ENCODE measurements around the gene NEURL1.
A peak's percentile ranks its signal among the peaks of the same experiment; 100 is the strongest.

Gene NEURL1

GRCh38 chr10:103547391-103547946 is 54.0 kb downstream of the NEURL1 start:
- WGBS: 85% methylated on average over 9 of the region's 10 CpGs
- Histone ChIP-seq H2AFZ (ENCODE audit: low read depth, low read length) (no peak overlapping the region), H3K4ac (ENCODE audit: low read depth in 1 of 2, low read length in 2 of 2) (no peak overlapping the region), H3K36me3 (ENCODE audit: control insufficient read depth in 1 of 2, insufficient read depth in 2 of 2, low read depth in 1 of 2, low read length in 2 of 2) (no peaks in the 10 kb centered on the region), H3K4me1 (ENCODE audit: control insufficient read depth, insufficient read depth, low read depth, low read length) (peaks cover 7% of the 10 kb centered on the region), H3K4me2 (ENCODE audit: low read length, poor library complexity, severe bottlenecking) (no peak overlapping the region), H3K4me3 (ENCODE audit: insufficient read depth in 1 of 2, low read depth in 1 of 2, low read length in 2 of 2) (no peak overlapping the region), H2BK5ac (ENCODE audit: low read depth, low read length, poor library complexity, severe bottlenecking) (no peak overlapping the region), H3K27ac (ENCODE audit: low read length, poor library complexity, severe bottlenecking) (no peak overlapping the region), H2BK12ac (ENCODE audit: low read length in 2 of 2) (no peak overlapping the region), H2AK5ac (ENCODE audit: low read length, severe bottlenecking) (no peak overlapping the region), H3K14ac (ENCODE audit: low read length in 2 of 2) (no peak overlapping the region), H3K9ac (ENCODE audit: low read length) (no peak overlapping the region), H3K9me3 (ENCODE audit: control insufficient read depth, low read length) (no peaks in the 10 kb centered on the region), H2BK15ac (ENCODE audit: low read depth, poor library complexity, severe bottlenecking) (no peak overlapping the region), H3K79me1 (replicated peaks; ENCODE audit: low read length, poor library complexity, severe bottlenecking) (no peaks in the 10 kb centered on the region), H2BK120ac (ENCODE audit: low read depth, low read length) (no peak overlapping the region), H3K18ac (ENCODE audit: low read depth in 1 of 2, low read length in 2 of 2) (no peak overlapping the region), H3K23ac (ENCODE audit: low read length in 2 of 2) (peak overlapping the region in 1 of 2 experiments; percentile 47), H4K91ac (ENCODE audit: low read length) (no peak overlapping the region), H4K8ac (ENCODE audit: low read length) (no peak overlapping the region), H3K27me3 (ENCODE audit: control insufficient read depth in 1 of 2, insufficient read depth in 1 of 2, low read length in 2 of 2) (peaks cover 88 to 89% of the 10 kb centered on the region in 2 experiments)
- DNase-seq: no peak

GRCh38 chr10:103548006-103548405 is 54.5 kb downstream of the NEURL1 start:
- Histone ChIP-seq H3K23ac (ENCODE audit: low read length in 2 of 2) (no peak overlapping the region), H2BK15ac (ENCODE audit: low read depth, poor library complexity, severe bottlenecking) (no peak overlapping the region), H2BK5ac (ENCODE audit: low read depth, low read length, poor library complexity, severe bottlenecking) (no peak overlapping the region), H3K27ac (ENCODE audit: low read length, poor library complexity, severe bottlenecking) (no peak overlapping the region), H2AK5ac (ENCODE audit: low read length, severe bottlenecking) (no peak overlapping the region), H3K18ac (ENCODE audit: low read depth in 1 of 2, low read length in 2 of 2) (no peak overlapping the region), H3K9me3 (ENCODE audit: control insufficient read depth, low read length) (no peaks in the 10 kb centered on the region), H3K79me1 (replicated peaks; ENCODE audit: low read length, poor library complexity, severe bottlenecking) (no peaks in the 10 kb centered on the region), H3K9ac (ENCODE audit: low read length) (no peak overlapping the region), H4K8ac (ENCODE audit: low read length) (no peak overlapping the region), H4K91ac (ENCODE audit: low read length) (no peak overlapping the region), H3K4me2 (ENCODE audit: low read length, poor library complexity, severe bottlenecking) (no peak overlapping the region), H3K4me3 (ENCODE audit: insufficient read depth in 1 of 2, low read depth in 1 of 2, low read length in 2 of 2) (no peak overlapping the region), H3K27me3 (ENCODE audit: control insufficient read depth in 1 of 2, insufficient read depth in 1 of 2, low read length in 2 of 2) (peaks cover 88 to 89% of the 10 kb centered on the region in 2 experiments), H3K4ac (ENCODE audit: low read depth in 1 of 2, low read length in 2 of 2) (no peak overlapping the region), H2BK120ac (ENCODE audit: low read depth, low read length) (no peak overlapping the region), H3K36me3 (ENCODE audit: control insufficient read depth in 1 of 2, insufficient read depth in 2 of 2, low read depth in 1 of 2, low read length in 2 of 2) (no peaks in the 10 kb centered on the region), H2BK12ac (ENCODE audit: low read length in 2 of 2) (no peak overlapping the region), H3K14ac (ENCODE audit: low read length in 2 of 2) (no peak overlapping the region), H3K4me1 (ENCODE audit: control insufficient read depth, insufficient read depth, low read depth, low read length) (peaks cover 5% of the 10 kb centered on the region), H2AFZ (ENCODE audit: low read depth, low read length) (no peak overlapping the region)
- no peak for DNase-seq
- WGBS: 100% methylated on average over 2 of the region's 3 CpGs

- no peak overlapping the region for H2AK5ac ChIP-seq (ENCODE audit: low read length, severe bottlenecking)
- H2AFZ ChIP-seq (ENCODE audit: low read depth, low read length): no peak overlapping the region
- no peak overlapping the region for H2BK12ac ChIP-seq (ENCODE audit: low read length in 2 of 2)
- H3K36me3 ChIP-seq (ENCODE audit: control insufficient read depth in 1 of 2, insufficient read depth in 2 of 2, low read depth in 1 of 2, low read length in 2 of 2): no peaks in the 10 kb centered on the region
- H2BK15ac ChIP-seq (ENCODE audit: low read depth, poor library complexity, severe bottlenecking): no peak overlapping the region
- no peak overlapping the region for H3K4me3 ChIP-seq (ENCODE audit: insufficient read depth in 1 of 2, low read depth in 1 of 2, low read length in 2 of 2)
- no peaks in the 10 kb centered on the region for H3K79me1 ChIP-seq (replicated peaks; ENCODE audit: low read length, poor library complexity, severe bottlenecking)
- H4K91ac ChIP-seq (ENCODE audit: low read length): no peak overlapping the region
- WGBS: 91% methylated on average over 12 of the region's 12 CpGs
- peaks cover 88 to 89% of the 10 kb centered on the region in 2 experiments for H3K27me3 ChIP-seq (ENCODE audit: control insufficient read depth in 1 of 2, insufficient read depth in 1 of 2, low read length in 2 of 2)
- H4K8ac ChIP-seq (ENCODE audit: low read length): no peak overlapping the region
- DNase-seq: no peak
- H3K9me3 ChIP-seq (ENCODE audit: control insufficient read depth, low read length): no peaks in the 10 kb centered on the region
- H3K27ac ChIP-seq (ENCODE audit: low read length, poor library complexity, severe bottlenecking): no peak overlapping the region
- no peak overlapping the region for H3K4ac ChIP-seq (ENCODE audit: low read depth in 1 of 2, low read length in 2 of 2)
- no peak overlapping the region for H3K9ac ChIP-seq (ENCODE audit: low read length)
- no peak overlapping the region for H3K18ac ChIP-seq (ENCODE audit: low read depth in 1 of 2, low read length in 2 of 2)
- no peaks in the 10 kb centered on the region for H3K4me1 ChIP-seq (ENCODE audit: control insufficient read depth, insufficient read depth, low read depth, low read length)
- no peak overlapping the region for H3K14ac ChIP-seq (ENCODE audit: low read length in 2 of 2)
- H3K23ac ChIP-seq (ENCODE audit: low read length in 2 of 2): no peak overlapping the region
- no peak overlapping the region for H2BK5ac ChIP-seq (ENCODE audit: low read depth, low read length, poor library complexity, severe bottlenecking)
- no peak overlapping the region for H2BK120ac ChIP-seq (ENCODE audit: low read depth, low read length)
- H3K4me2 ChIP-seq (ENCODE audit: low read length, poor library complexity, severe bottlenecking): no peak overlapping the region
Observed at GRCh38 chr10:103548581-103549348, 55.3 kb downstream of the NEURL1 start.

GRCh38 chr10:103549349-103549685 is 55.8 kb downstream of the NEURL1 start:
- WGBS: 67% methylated on average over 3 of the region's 3 CpGs

More at GRCh38 chr10:103549349-103549685, 55.8 kb downstream of the NEURL1 start:
- H3K4ac ChIP-seq (ENCODE audit: low read depth in 1 of 2, low read length in 2 of 2): no peak overlapping the region
- H3K4me1 ChIP-seq (ENCODE audit: control insufficient read depth, insufficient read depth, low read depth, low read length): no peaks in the 10 kb centered on the region
- no peak overlapping the region for H3K4me2 ChIP-seq (ENCODE audit: low read length, poor library complexity, severe bottlenecking)
- H3K23ac ChIP-seq (ENCODE audit: low read length in 2 of 2): no peak overlapping the region
- no peak overlapping the region for H3K4me3 ChIP-seq (ENCODE audit: insufficient read depth in 1 of 2, low read depth in 1 of 2, low read length in 2 of 2)
- no peak overlapping the region for H3K14ac ChIP-seq (ENCODE audit: low read length in 2 of 2)
- H3K79me1 ChIP-seq (replicated peaks; ENCODE audit: low read length, poor library complexity, severe bottlenecking): no peaks in the 10 kb centered on the region
- H3K18ac ChIP-seq (ENCODE audit: low read depth in 1 of 2, low read length in 2 of 2): no peak overlapping the region
- no peaks in the 10 kb centered on the region for H3K36me3 ChIP-seq (ENCODE audit: control insufficient read depth in 1 of 2, insufficient read depth in 2 of 2, low read depth in 1 of 2, low read length in 2 of 2)
- H2BK12ac ChIP-seq (ENCODE audit: low read length in 2 of 2): no peak overlapping the region
- no peak overlapping the region for H2AFZ ChIP-seq (ENCODE audit: low read depth, low read length)
- H4K8ac ChIP-seq (ENCODE audit: low read length): no peak overlapping the region
- peaks cover 88 to 89% of the 10 kb centered on the region in 2 experiments for H3K27me3 ChIP-seq (ENCODE audit: control insufficient read depth in 1 of 2, insufficient read depth in 1 of 2, low read length in 2 of 2)
- no peak overlapping the region for H3K27ac ChIP-seq (ENCODE audit: low read length, poor library complexity, severe bottlenecking)
- H2BK15ac ChIP-seq (ENCODE audit: low read depth, poor library complexity, severe bottlenecking): no peak overlapping the region
- no peak for DNase-seq
- no peak overlapping the region for H2BK120ac ChIP-seq (ENCODE audit: low read depth, low read length)
- no peak overlapping the region for H3K9ac ChIP-seq (ENCODE audit: low read length)
- H4K91ac ChIP-seq (ENCODE audit: low read length): no peak overlapping the region
- no peaks in the 10 kb centered on the region for H3K9me3 ChIP-seq (ENCODE audit: control insufficient read depth, low read length)
- H2BK5ac ChIP-seq (ENCODE audit: low read depth, low read length, poor library complexity, severe bottlenecking): no peak overlapping the region
- H2AK5ac ChIP-seq (ENCODE audit: low read length, severe bottlenecking): no peak overlapping the region
